ENCODE results near the gene PROKR2. TPM values are rescaled to one million over a fixed set of nuclear protein-coding genes. Genes with fewer than 3 reads are reported as not detected.

PROKR2 gene
- total and polyA plus RNA-seq, 2 of the 8 experiments (the other 6 are each of a cell fraction or from before 2014, with no cell fraction given) = 3.3 to 7.7 TPM

- no peaks in the 10 kb centered on the region; a peak in 1 of 7 replicates for H3K4me1 ChIP-seq (replicated peaks in 1 of 4; ENCODE audit: control insufficient read depth in 3 of 4, insufficient read depth in 4 of 4, low read length in 3 of 4)
- no peak overlapping the region for H3K4ac ChIP-seq (replicated peaks; ENCODE audit: insufficient read length, low read depth, low read length)
- H4K5ac ChIP-seq (ENCODE audit: insufficient read length, low read depth, low read length) = no peak overlapping the region
- no peak overlapping the region for H2BK12ac ChIP-seq (ENCODE audit: low read depth, low read length)
- H3K27ac ChIP-seq (ENCODE audit: low read depth, low read length) = no peak overlapping the region
- no peaks in the 10 kb centered on the region for H3K79me2 ChIP-seq (ENCODE audit: control insufficient read depth in 1 of 2, insufficient read depth in 2 of 2, low read length in 2 of 2)
- H2BK15ac ChIP-seq (ENCODE audit: low read length) = no peak overlapping the region
- no peak overlapping the region for H2AK5ac ChIP-seq (ENCODE audit: low read depth, low read length)
- H2AFZ ChIP-seq (ENCODE audit: low read length) = no peak overlapping the region
- no peak overlapping the region for H2BK5ac ChIP-seq (ENCODE audit: low read depth, low read length)
- H4K8ac ChIP-seq (ENCODE audit: extremely low read depth, insufficient read depth, low read length) = no peak overlapping the region
- H3K23ac ChIP-seq (ENCODE audit: insufficient read length) = no peak overlapping the region
- no peaks in the 10 kb centered on the region; a peak in 1 of 7 replicates for H3K27me3 ChIP-seq (replicated peaks in 1 of 4; ENCODE audit: control insufficient read depth in 3 of 4, extremely low read depth in 1 of 4, insufficient read depth in 3 of 4, low read length in 3 of 4)
- TF ChIP-seq TCF12 (IDR thresholded peaks at IDR 0.05; ENCODE audit: low read depth, low read length) (no peak), KDM1A (IDR thresholded peaks at IDR 0.05; ENCODE audit: borderline replicate concordance, low read length) (no peak)
- H3K9ac ChIP-seq (replicated peaks in 1 of 4; ENCODE audit: extremely low read depth in 1 of 4, low read depth in 3 of 4, low read length in 3 of 4) = no peak overlapping the region
- H2BK20ac ChIP-seq (ENCODE audit: low read length) = no peak overlapping the region
- no peak overlapping the region for H3K18ac ChIP-seq (ENCODE audit: extremely low read depth, low read length)
- H3K36me3 ChIP-seq (ENCODE audit: control insufficient read depth in 2 of 4, insufficient read depth in 4 of 4, low read length in 3 of 4) = no peaks in the 10 kb centered on the region
- WGBS, 2 experiments (ENCODE audit: extremely low coverage in 1 of 2, insufficient coverage in 1 of 2, insufficient read length in 1 of 2, insufficient replicate concordance in 2 of 2, low coverage in 1 of 2, low lambda C conversion rate in 2 of 2, missing lambda C conversion rate in 1 of 2) = 80% methylated on average over 11 of the region's 11 CpGs; no CpG with 5 or more reads in 1 of the 2 experiments
- H4K20me1 ChIP-seq (replicated peaks in 1 of 2; ENCODE audit: control insufficient read depth in 1 of 2, insufficient read depth in 2 of 2, low read length in 2 of 2) = no peaks in the 10 kb centered on the region
- H2BK120ac ChIP-seq (replicated peaks; ENCODE audit: low read depth, low read length) = no peak overlapping the region
- FAIRE-seq (no peak), DNase-seq (ENCODE audit: low read depth in 1 of 2, low spot score in 2 of 2) (no peak)
- H3K4me3 ChIP-seq (ENCODE audit: extremely low read depth in 1 of 4, insufficient read depth in 2 of 4, low read depth in 3 of 4, low read length in 4 of 4) = no peak overlapping the region
- H3K79me1 ChIP-seq (ENCODE audit: low read depth, low read length) = no peaks in the 10 kb centered on the region
- H3K4me2 ChIP-seq (ENCODE audit: insufficient read depth in 1 of 2, low read depth in 2 of 2, low read length in 2 of 2) = no peak overlapping the region
- no peak overlapping the region for H4K91ac ChIP-seq (replicated peaks; ENCODE audit: insufficient read length, low read length)
- ChIA-PET POLR2A (ENCODE audit: partially characterized antibody) (no interaction called here), CTCF (ENCODE audit: partially characterized antibody) (interaction anchor here (0.6 to 2.9 kb wide), 3 partner anchors 13 to 92 kb away, joined by 3 to 13 read pairs (median 4); no protein-coding TSS in a partner anchor)
- no peaks in the 10 kb centered on the region for H3K23me2 ChIP-seq (ENCODE audit: low read depth, low read length)
- H3K56ac ChIP-seq (replicated peaks; ENCODE audit: insufficient read length, low read depth, low read length) = no peak overlapping the region
- H3K9me3 ChIP-seq (ENCODE audit: insufficient read depth in 2 of 2, low read depth in 1 of 2, low read length in 1 of 2) = no peaks in the 10 kb centered on the region; a peak in 1 of 4 replicates
- no peak overlapping the region for H3K14ac ChIP-seq (ENCODE audit: insufficient read length)
These were observed 19.3 kb downstream of the PROKR2 start for GRCh38 chr20:5297280-5298004.

All from H1 (cell line).